Activated CD4-positive, alpha-beta T cell treated with anti-CD3 and anti-CD28 coated beads, Interleukin-2, amount 10 ng/mL, durations not matched to agents 7 days and 5 days (primary cell): ENCODE results near the gene CDC42. TPM values are rescaled to one million over a fixed set of nuclear protein-coding genes. Genes with fewer than 3 reads are reported as not detected.

Experiments
- CTCF ChIA-PET: fragments of 350-600 bp; sonication (Branson Sonifier 250); formaldehyde crosslinking; loops from one replicate; lab custom pipeline; 2021; ENCODE audit warnings: antibody characterized with exemption; lab: Charles Lee
- POLR2A ChIA-PET: fragments of 350-600 bp; sonication (Branson Sonifier 250); formaldehyde crosslinking; loops from one replicate; lab custom pipeline; 2021; ENCODE audit warnings: antibody characterized with exemption; lab: Charles Lee
- DNase-seq: peaks from one replicate; pipeline ENCODE4 v3.0.0-alpha.2; 2020
- H3K27ac Mint-ChIP-seq: one replicate; pipeline ENCODE4 v1.8.0; 2021; ENCODE audit warnings: mild to moderate bottlenecking, moderate library complexity, mixed read lengths
- H3K27me3 Mint-ChIP-seq: one replicate; pipeline ENCODE4 v1.8.0; 2021; ENCODE audit warnings: mixed read lengths
- H3K36me3 Mint-ChIP-seq: one replicate; pipeline ENCODE4 v1.8.0; 2021; ENCODE audit warnings: low read depth, mixed read lengths
- H3K4me1 Mint-ChIP-seq: one replicate; pipeline ENCODE4 v1.8.0; 2021; ENCODE audit warnings: mixed read lengths
- H3K4me3 Mint-ChIP-seq: one replicate; pipeline ENCODE4 v1.8.0; 2021; ENCODE audit warnings: mild to moderate bottlenecking, moderate library complexity, mixed read lengths
- H3K9me3 Mint-ChIP-seq: one replicate; pipeline ENCODE4 v1.8.0; 2021; ENCODE audit warnings: mixed read lengths
- total RNA-seq, 2 experiments: library from RNA; stranded (reverse); gene quantifications; one replicate each; pipeline ENCODE4 v1.2.3, GENCODE V29; 2021

Gene CDC42
- total RNA-seq, 2 experiments from 2014 or later: 378 to 413 TPM

GRCh38 chr1:22041505-22041904, 11.0 kb upstream of the CDC42 start:
- Mint-ChIP-seq H3K36me3 (peaks cover 19% of the 10 kb centered on the region), H3K27ac (peak overlapping the region; percentile 75), H3K27me3 (no peaks in the 10 kb centered on the region), H3K4me1 (peaks cover 63% of the 10 kb centered on the region), H3K4me3 (no peak overlapping the region), H3K9me3 (peaks cover 9% of the 10 kb centered on the region)
- POLR2A ChIA-PET: no interaction called here
- DNase-seq: no peak
- CTCF ChIA-PET: interaction anchor here (5.8 to 8.0 kb wide), 2 partner anchors 10 to 16 kb away, joined by 40 to 105 read pairs; partner anchors contain the start of gene CDC42

DNA sequence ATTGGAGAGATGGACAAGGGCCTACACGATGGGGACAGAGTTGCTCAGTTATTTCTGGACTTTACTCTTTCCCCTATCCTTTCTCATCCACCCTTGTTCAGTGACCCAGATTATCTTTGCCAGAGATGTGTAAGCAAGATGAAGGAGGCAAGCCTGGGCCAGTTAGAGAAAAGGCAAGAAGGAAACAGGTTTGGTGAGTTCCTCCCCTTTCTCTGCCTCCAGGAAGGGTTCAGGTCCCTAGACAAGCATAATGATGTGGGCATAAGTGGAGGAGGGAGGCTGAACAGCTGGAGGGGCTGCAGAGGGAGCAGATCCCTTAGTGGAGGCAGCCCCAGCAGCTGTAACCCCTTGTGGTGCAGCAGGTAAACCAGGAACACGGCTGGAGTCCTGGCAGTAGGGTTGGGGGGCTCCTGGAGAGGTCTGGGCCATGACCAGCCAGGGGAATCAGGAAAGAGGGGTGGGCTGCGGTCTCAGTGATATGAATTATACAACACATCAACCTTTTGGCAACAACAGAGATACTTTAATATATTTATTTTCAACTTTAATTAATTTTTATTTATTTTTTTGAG, 9.2 kb upstream of the CDC42 start:
- Mint-ChIP-seq H3K9me3 (peaks cover 9% of the 10 kb centered on the region), H3K36me3 (peaks cover 21% of the 10 kb centered on the region), H3K4me3 (no peak overlapping the region), H3K27ac (peak overlapping the region; percentile 63), H3K4me1 (peaks cover 58% of the 10 kb centered on the region), H3K27me3 (no peaks in the 10 kb centered on the region)
- POLR2A ChIA-PET: no interaction called here
- CTCF ChIA-PET: interaction anchor here (5.8 kb wide), 1 partner anchor 8 kb away, joined by 40 read pairs; the partner anchor contains the start of gene CDC42
- DNase-seq: no peak

DNA sequence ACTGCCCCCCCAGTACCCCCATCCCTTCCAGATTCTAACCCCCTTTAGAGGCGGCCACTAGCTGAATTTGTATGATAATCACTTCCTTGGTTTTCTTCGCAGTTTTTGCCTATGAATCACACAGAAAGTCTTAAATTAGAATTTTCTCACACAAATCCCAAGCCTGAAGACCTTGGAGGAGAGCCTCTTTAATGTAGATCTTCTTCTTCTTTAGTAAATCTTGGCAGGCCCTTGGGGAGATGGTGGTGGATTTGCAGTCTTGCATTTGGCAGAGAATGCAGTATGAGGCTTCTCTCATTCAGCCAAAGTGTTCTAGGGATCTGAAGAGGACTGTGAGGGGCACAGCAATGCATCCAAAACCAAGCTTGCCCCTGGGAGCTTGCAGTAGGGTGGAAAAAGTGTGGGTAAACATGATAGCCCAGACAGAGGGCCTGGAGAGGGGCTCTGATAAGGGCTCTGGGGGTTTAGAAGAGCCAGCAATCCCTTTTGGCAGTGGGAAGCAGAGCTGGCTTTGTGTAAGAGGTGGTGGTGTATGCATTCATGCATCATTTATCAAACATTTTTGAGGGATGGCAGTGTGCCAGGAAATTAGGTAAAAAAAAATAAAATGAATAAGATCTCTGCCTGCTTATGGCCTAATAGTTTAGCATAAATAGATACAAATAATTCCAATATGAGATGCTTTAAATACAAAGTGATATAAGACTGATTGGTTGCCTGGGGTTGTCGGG, 7.7 kb upstream of the CDC42 start:
- Mint-ChIP-seq H3K27me3 (no peaks in the 10 kb centered on the region), H3K4me3 (no peak overlapping the region), H3K36me3 (peaks cover 16% of the 10 kb centered on the region), H3K27ac (no peak overlapping the region), H3K4me1 (peaks cover 61% of the 10 kb centered on the region), H3K9me3 (peaks cover 6% of the 10 kb centered on the region)
- CTCF ChIA-PET: interaction anchor here (1.5 kb wide), 1 partner anchor 20 kb away, joined by 4 read pairs; no protein-coding TSS in a partner anchor
- POLR2A ChIA-PET: no interaction called here
- no peak for DNase-seq

- peaks cover 55% of the 10 kb centered on the region for H3K4me1 Mint-ChIP-seq
- no peak overlapping the region for H3K4me3 Mint-ChIP-seq
- H3K9me3 Mint-ChIP-seq: peaks cover 6% of the 10 kb centered on the region
- ChIA-PET CTCF (interaction anchor here (0.6 to 1.5 kb wide), 2 partner anchors 20 to 365 kb away, joined by 4 read pairs; no protein-coding TSS in a partner anchor), POLR2A (no interaction called here)
- no peak overlapping the region for H3K27ac Mint-ChIP-seq
- H3K27me3 Mint-ChIP-seq: no peaks in the 10 kb centered on the region
- DNase-seq: no peak
- peaks cover 14% of the 10 kb centered on the region for H3K36me3 Mint-ChIP-seq
These were observed 6.8 kb upstream of the CDC42 start for GRCh38 chr1:22045604-22046228.

GRCh38 chr1:22048351-22049192, 3.9 kb upstream of the CDC42 start:
- DNase-seq: no peak
- Mint-ChIP-seq H3K27me3 (no peaks in the 10 kb centered on the region), H3K36me3 (peaks cover 8% of the 10 kb centered on the region), H3K4me3 (no peak overlapping the region), H3K9me3 (peaks cover 6% of the 10 kb centered on the region), H3K27ac (no peak overlapping the region), H3K4me1 (peaks cover 50% of the 10 kb centered on the region)
- ChIA-PET CTCF (interaction anchor here (0.5 to 4.8 kb wide), 4 partner anchors 8 to 323 kb away, joined by 3 to 40 read pairs (median 4); no protein-coding TSS in a partner anchor), POLR2A (interaction anchor here (0.7 kb wide), 1 partner anchor 11 kb away, joined by 3 read pairs; no protein-coding TSS in a partner anchor)

DNA sequence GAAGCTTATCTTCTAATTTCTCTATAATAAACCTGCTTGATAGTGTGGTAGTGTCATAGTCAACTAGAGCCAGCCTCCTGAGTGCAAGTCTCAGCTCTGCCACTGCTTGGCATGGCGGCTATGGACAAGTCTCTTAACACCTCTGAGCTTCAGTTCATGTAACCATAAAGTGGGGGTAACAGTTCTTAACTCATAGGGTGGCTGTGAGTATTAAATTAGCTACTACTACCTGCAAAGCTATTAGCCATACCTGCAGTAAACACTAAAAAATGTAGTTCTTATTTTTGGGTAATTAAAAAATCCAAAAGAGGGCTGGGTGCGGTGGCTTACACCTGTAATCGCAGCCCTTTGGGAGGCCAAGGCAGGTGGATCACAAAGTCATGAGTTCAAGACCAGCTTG, 2.2 kb upstream of the CDC42 start:
- H3K4me1 Mint-ChIP-seq: peaks cover 48% of the 10 kb centered on the region
- POLR2A ChIA-PET: interaction anchor here (0.5 kb wide), 1 partner anchor 25 kb away, joined by 3 read pairs; no protein-coding TSS in a partner anchor
- no peaks in the 10 kb centered on the region for H3K27me3 Mint-ChIP-seq
- no peak overlapping the region for H3K27ac Mint-ChIP-seq
- H3K9me3 Mint-ChIP-seq: peaks cover 4% of the 10 kb centered on the region
- peaks cover 16% of the 10 kb centered on the region for H3K36me3 Mint-ChIP-seq
- DNase-seq: no peak
- no peak overlapping the region for H3K4me3 Mint-ChIP-seq
- CTCF ChIA-PET: interaction anchor here (0.6 to 4.8 kb wide), 7 partner anchors 9 to 753 kb away, joined by 3 to 40 read pairs (median 4); no protein-coding TSS in a partner anchor

DNA sequence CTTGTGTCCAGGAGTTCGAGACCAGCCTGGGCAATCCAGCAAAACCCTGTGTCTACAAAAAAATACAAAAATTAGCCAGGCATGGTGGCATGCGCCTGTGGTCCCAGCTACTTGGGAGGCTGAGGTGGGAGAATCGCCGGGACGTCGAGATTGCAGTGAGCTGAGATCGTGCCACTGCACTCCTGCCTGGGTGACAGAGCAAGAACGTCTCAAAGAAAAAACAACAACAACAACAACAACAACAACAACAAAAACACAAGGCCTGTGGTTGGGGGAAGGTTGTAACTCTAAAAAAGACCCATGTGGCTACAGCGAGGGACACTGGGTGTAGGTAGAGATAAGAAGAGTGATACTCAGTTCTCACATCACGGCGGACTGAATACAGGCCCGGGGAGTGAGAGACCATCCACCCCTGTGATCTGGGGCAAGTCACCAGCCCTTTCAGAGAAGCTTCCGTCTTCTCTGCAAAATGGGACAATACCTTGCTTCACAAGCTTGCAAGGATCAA, 848 bp upstream of the CDC42 start:
- Mint-ChIP-seq H3K27me3 (no peaks in the 10 kb centered on the region), H3K9me3 (no peaks in the 10 kb centered on the region), H3K4me1 (peaks cover 58% of the 10 kb centered on the region), H3K36me3 (peaks cover 26% of the 10 kb centered on the region), H3K4me3 (peak overlapping the region; percentile 90), H3K27ac (peak overlapping the region; percentile 97)
- ChIA-PET POLR2A (interaction anchor here (0.6 to 1.5 kb wide), 3 partner anchors 12 to 26 kb away, joined by 4 to 10 read pairs (median 7); no protein-coding TSS in a partner anchor), CTCF (interaction anchor here (1.3 to 4.8 kb wide), 3 partner anchors 11 to 29 kb away, joined by 3 to 40 read pairs (median 5); no protein-coding TSS in a partner anchor)
- no peak for DNase-seq

- DNase-seq: peak; percentile 53
- ChIA-PET POLR2A (interaction anchor here (1.1 to 1.5 kb wide), 4 partner anchors 13 to 29 kb away, joined by 3 to 10 read pairs (median 6); no protein-coding TSS in a partner anchor), CTCF (interaction anchor here (1.3 to 4.8 kb wide), 5 partner anchors 12 to 30 kb away, joined by 3 to 40 read pairs (median 6); no protein-coding TSS in a partner anchor)
- Mint-ChIP-seq H3K9me3 (no peaks in the 10 kb centered on the region), H3K36me3 (peaks cover 38% of the 10 kb centered on the region), H3K4me3 (peak overlapping the region; percentile 99), H3K27ac (peak overlapping the region; percentile 99), H3K4me1 (peaks cover 67% of the 10 kb centered on the region), H3K27me3 (no peaks in the 10 kb centered on the region)
These were observed 730 bp downstream of the CDC42 start for GRCh38 chr1:22053017-22053860.

- Mint-ChIP-seq H3K27me3 (no peaks in the 10 kb centered on the region), H3K4me1 (peaks cover 60% of the 10 kb centered on the region), H3K9me3 (no peaks in the 10 kb centered on the region), H3K27ac (peak overlapping the region; percentile 99), H3K4me3 (peak overlapping the region; percentile 99), H3K36me3 (peaks cover 39% of the 10 kb centered on the region)
- DNase-seq: no peak
- POLR2A ChIA-PET: interaction anchor here (1.1 kb wide), 1 partner anchor 30 kb away, joined by 3 read pairs; no protein-coding TSS in a partner anchor
- CTCF ChIA-PET: interaction anchor here (1.5 to 4.8 kb wide), 4 partner anchors 13 to 31 kb away, joined by 3 to 40 read pairs (median 6); no protein-coding TSS in a partner anchor
These were observed 1.6 kb downstream of the CDC42 start for GRCh38 chr1:22053861-22054770.

GRCh38 chr1:22055463-22055862, 3.0 kb downstream of the CDC42 start:
- ChIA-PET CTCF (interaction anchor here (0.7 kb wide), 1 partner anchor 881 kb away, joined by 4 read pairs; no protein-coding TSS in a partner anchor), POLR2A (no interaction called here)
- peak overlapping the region; percentile 64 for H3K27ac Mint-ChIP-seq
- no peaks in the 10 kb centered on the region for H3K27me3 Mint-ChIP-seq
- peak overlapping the region; percentile 65 for H3K4me3 Mint-ChIP-seq
- H3K4me1 Mint-ChIP-seq: peaks cover 64% of the 10 kb centered on the region
- H3K36me3 Mint-ChIP-seq: peaks cover 43% of the 10 kb centered on the region
- DNase-seq: no peak
- H3K9me3 Mint-ChIP-seq: no peaks in the 10 kb centered on the region
